Kidney epithelial cell (primary cell): ENCODE data around the gene TMEM214. TPM values are rescaled to one million over a fixed set of nuclear protein-coding genes. Genes with fewer than 3 reads are reported as not detected.
A peak's percentile ranks its signal among the peaks of the same experiment; 100 is the strongest.

ENCODE experiments used
- DNase-seq: peaks from one replicate; pipeline ENCODE4 v3.0.0-alpha.2; 2010; ENCODE audit warnings: low read depth
- H3K27me3 ChIP-seq: 2 replicates; pipeline ENCODE4 v1.6.0; 2011; ENCODE audit warnings: low read length; ENCODE audit not compliant: control insufficient read depth, insufficient read depth
- H3K36me3 ChIP-seq: 2 replicates; pipeline ENCODE4 v1.5.1; 2011; ENCODE audit warnings: low read length; ENCODE audit not compliant: control insufficient read depth, insufficient read depth
- H3K4me3 ChIP-seq: 2 replicates; pipeline ENCODE4 v1.5.1; 2011; ENCODE audit warnings: low read depth, mild to moderate bottlenecking, control low read depth, low read length
- CTCF ChIP-seq: IDR thresholded peaks from 2 replicates; pipeline ENCODE4 v1.5.1; 2011; ENCODE audit warnings: mild to moderate bottlenecking, moderate library complexity, low read length, control low read depth, inconsistent platforms; ENCODE audit not compliant: insufficient read depth, poor library complexity, severe bottlenecking
- total RNA-seq: library from RNA; depleted of rRNA; stranded (reverse); fragments of >200 nt; gene quantifications from 2 replicates; pipeline ENCODE4 v1.2.3, GENCODE V29; 2015

Gene TMEM214
- total RNA-seq, 1 donor from 2014 or later: 27.0 TPM

- Histone ChIP-seq H3K27me3 (no peaks in the 10 kb centered on the region), H3K4me3 (peak overlapping the region; percentile 95), H3K36me3 (no peaks in the 10 kb centered on the region)
- TF ChIP-seq CTCF: no peak
- DNase-seq: no peak
Measured at GRCh38 chr2:27069961-27070618, 37.3 kb downstream of the TMEM214 start.

GRCh38 chr2:27070653-27071276 lies 38.0 kb downstream of the TMEM214 start:
- no peak for DNase-seq
- Histone ChIP-seq H3K36me3 (no peaks in the 10 kb centered on the region), H3K27me3 (no peaks in the 10 kb centered on the region), H3K4me3 (peak overlapping the region; percentile 95)
- no peak for TF ChIP-seq CTCF

GRCh38 chr2:27071277-27071989 lies 38.7 kb downstream of the TMEM214 start, which contains the start of gene OST4:
Gene OST4 (minus strand): TSS chr2:27071654.
- peak; percentile 3 for TF ChIP-seq CTCF
- Histone ChIP-seq H3K4me3 (peak within 1 kb of the TSS; percentile 95), H3K36me3 (no peaks in the 10 kb centered on the region), H3K27me3 (no peaks in the 10 kb centered on the region)
- peak; percentile 61 for DNase-seq

GRCh38 chr2:27071990-27072830 lies 39.4 kb downstream of the TMEM214 start:
- TF ChIP-seq CTCF: no peak
- no peaks in the 10 kb centered on the region for H3K36me3 ChIP-seq
- DNase-seq: no peak
- no peaks in the 10 kb centered on the region for H3K27me3 ChIP-seq
- H3K4me3 ChIP-seq: peak overlapping the region; percentile 95

- no peak overlapping the region for H3K4me3 ChIP-seq
- TF ChIP-seq CTCF: no peak
Measured at GRCh38 chr2:27072920-27073319, 40.2 kb downstream of the TMEM214 start.

More at GRCh38 chr2:27072920-27073319, 40.2 kb downstream of the TMEM214 start:
- Histone ChIP-seq H3K36me3 (no peaks in the 10 kb centered on the region), H3K27me3 (no peaks in the 10 kb centered on the region)
- DNase-seq: no peak
